Hepatocyte (in vitro differentiated cells): ENCODE data around the gene TACC2. TPM values are rescaled to one million over a fixed set of nuclear protein-coding genes. Genes with fewer than 3 reads are reported as not detected.

Experiments
- DNase-seq: peaks from one replicate; pipeline ENCODE4 v3.0.0-alpha.2; 2016; ENCODE audit warnings: low spot score
- H2AFZ ChIP-seq: fragments of 200-600 bp; sonication (generic); 2 replicates; pipeline ENCODE4 v1.6.0; 2016; ENCODE audit warnings: antibody characterized with exemption, mild to moderate bottlenecking
- H3K27ac ChIP-seq: fragments of 200-600 bp; sonication (generic); 2 replicates; pipeline ENCODE4 v1.5.1; 2016; ENCODE audit warnings: mild to moderate bottlenecking
- H3K27me3 ChIP-seq: fragments of 200-600 bp; sonication (generic); 2 replicates; pipeline ENCODE4 v1.6.1; 2016
- H3K36me3 ChIP-seq: fragments of 200-600 bp; sonication (generic); replicated peaks from 2 replicates; pipeline ENCODE4 v1.5.1; 2016; ENCODE audit warnings: low read depth; ENCODE audit not compliant: insufficient read depth
- H3K4me1 ChIP-seq: fragments of 200-600 bp; sonication (generic); 2 replicates; pipeline ENCODE4 v1.5.1; 2016; ENCODE audit warnings: mild to moderate bottlenecking, moderate library complexity; ENCODE audit not compliant: insufficient read depth
- H3K4me2 ChIP-seq: fragments of 200-600 bp; sonication (generic); 2 replicates; pipeline ENCODE4 v1.6.0; 2016
- H3K4me3 ChIP-seq: fragments of 200-600 bp; sonication (generic); 2 replicates; pipeline ENCODE4 v1.5.1; 2016; ENCODE audit warnings: mild to moderate bottlenecking
- H3K79me2 ChIP-seq: fragments of 200-600 bp; sonication (generic); 2 replicates; pipeline ENCODE4 v1.6.0; 2017; ENCODE audit warnings: mild to moderate bottlenecking
- H3K9me2 ChIP-seq: fragments of 200-600 bp; sonication (generic); replicated peaks from 2 replicates; pipeline ENCODE4 v1.6.0; 2017; ENCODE audit warnings: mild to moderate bottlenecking; ENCODE audit not compliant: insufficient read depth
- H3K9me3 ChIP-seq: fragments of 200-600 bp; sonication (generic); 2 replicates; pipeline ENCODE4 v1.5.1; 2016; ENCODE audit warnings: low read depth, mild to moderate bottlenecking
- H4K20me1 ChIP-seq: fragments of 200-600 bp; sonication (generic); 2 replicates; pipeline ENCODE4 v1.6.0; 2016; ENCODE audit warnings: mild to moderate bottlenecking; ENCODE audit not compliant: insufficient read depth, poor library complexity, severe bottlenecking
- CTCF ChIP-seq: fragments of 200-600 bp; sonication (generic); IDR thresholded peaks from 2 replicates; pipeline ENCODE4 v1.5.1; 2016; ENCODE audit warnings: antibody characterized with exemption, mild to moderate bottlenecking; ENCODE audit not compliant: poor library complexity
- EZH2 ChIP-seq: fragments of 200-600 bp; sonication (generic); IDR thresholded peaks from 2 replicates; pipeline ENCODE4 v1.6.1; 2016; ENCODE audit warnings: antibody characterized with exemption, mild to moderate bottlenecking, borderline replicate concordance
- EZH2phosphoT487 ChIP-seq: fragments of 200-600 bp; sonication (generic); IDR thresholded peaks from one replicate; pipeline ENCODE4 v1.6.1; 2018; ENCODE audit warnings: antibody characterized with exemption, mild to moderate bottlenecking, low read depth, moderate library complexity; ENCODE audit not compliant: unreplicated experiment, severe bottlenecking
- WGBS: methylation state at CpG from one replicate; pipeline ENCODE4 v1.1.6; 2016; ENCODE audit warnings: low lambda C conversion rate; ENCODE audit errors: missing lambda C conversion rate; 5-methylcytosine and 5-hydroxymethylcytosine counted together
- polyA plus RNA-seq: library from polyadenylated mRNA; unstranded; fragments of >200 nt; fragmentation: Nextera tagmentation; extraction: Ambion mirVana; gene quantifications from 2 replicates; pipeline ENCODE4 v1.2.1, GENCODE V29; 2016
- total RNA-seq: library from RNA; depleted of rRNA; stranded (reverse); fragments of >200 nt; gene quantifications from 2 replicates; pipeline ENCODE4 v1.2.3, GENCODE V29; 2014

Gene TACC2
- total and polyA plus RNA-seq, 2 experiments from 2014 or later, result 20.0 to 34.6 TPM

GRCh38 chr10:121947343-121948330 lies 41.3 kb upstream of the TACC2 start:
- no peaks in the 10 kb centered on the region for H3K9me3 ChIP-seq
- H3K27ac ChIP-seq, result no peak overlapping the region
- no peak overlapping the region for H3K4me3 ChIP-seq
- H4K20me1 ChIP-seq, result no peaks in the 10 kb centered on the region
- DNase-seq, result no peak
- TF ChIP-seq EZH2 (no peak), EZH2phosphoT487 (no peak), CTCF (no peak)
- peaks cover 13% of the 10 kb centered on the region for H3K4me1 ChIP-seq
- H3K27me3 ChIP-seq, result no peaks in the 10 kb centered on the region
- H3K79me2 ChIP-seq, result no peaks in the 10 kb centered on the region
- no peaks in the 10 kb centered on the region for H3K9me2 ChIP-seq
- no peak overlapping the region for H2AFZ ChIP-seq
- WGBS, result 92% methylated on average over 7 of the region's 7 CpGs
- H3K4me2 ChIP-seq, result no peak overlapping the region
- H3K36me3 ChIP-seq, result no peaks in the 10 kb centered on the region

GRCh38 chr10:121949049-121949448 lies 39.9 kb upstream of the TACC2 start:
- Histone ChIP-seq H3K4me1 (peaks cover 13% of the 10 kb centered on the region), H3K79me2 (no peaks in the 10 kb centered on the region), H3K9me2 (no peaks in the 10 kb centered on the region), H3K4me3 (no peak overlapping the region), H4K20me1 (no peaks in the 10 kb centered on the region), H3K9me3 (no peaks in the 10 kb centered on the region), H3K36me3 (no peaks in the 10 kb centered on the region), H3K27ac (no peak overlapping the region), H3K27me3 (no peaks in the 10 kb centered on the region), H2AFZ (no peak overlapping the region), H3K4me2 (no peak overlapping the region)
- TF ChIP-seq EZH2phosphoT487 (no peak), CTCF (no peak), EZH2 (no peak)
- DNase-seq, result no peak
- 7% methylated on average over 2 of the region's 2 CpGs for WGBS

- no peaks in the 10 kb centered on the region for H3K9me2 ChIP-seq
- H3K4me3 ChIP-seq, result no peak overlapping the region
- no peak overlapping the region for H2AFZ ChIP-seq
- H3K4me1 ChIP-seq, result peaks cover 13% of the 10 kb centered on the region
- 84% methylated on average over 3 of the region's 3 CpGs for WGBS
- H3K27ac ChIP-seq, result no peak overlapping the region
- H4K20me1 ChIP-seq, result no peaks in the 10 kb centered on the region
- TF ChIP-seq EZH2phosphoT487 (no peak), EZH2 (no peak), CTCF (no peak)
- H3K36me3 ChIP-seq, result no peaks in the 10 kb centered on the region
- no peak for DNase-seq
- no peaks in the 10 kb centered on the region for H3K27me3 ChIP-seq
- no peaks in the 10 kb centered on the region for H3K79me2 ChIP-seq
- H3K9me3 ChIP-seq, result no peaks in the 10 kb centered on the region
- H3K4me2 ChIP-seq, result no peak overlapping the region
Measured at GRCh38 chr10:121949451-121949850, 39.5 kb upstream of the TACC2 start.
